ENCODE results near the gene ACSM4. TPM values are rescaled to one million over a fixed set of nuclear protein-coding genes. Genes with fewer than 3 reads are reported as not detected.

Gene ACSM4
- total and polyA plus RNA-seq, 8 donors: not detected

GRCh38 chr12:7304456-7304855 lies 584 bp downstream of the ACSM4 start:
- no peak for FAIRE-seq
- intact Hi-C loops (cut with DNase I): no loop called here
- no peak for DNase-seq
- no peaks in the 10 kb centered on the region for H3K4me1 ChIP-seq
- no peaks in the 10 kb centered on the region for H3K9me3 ChIP-seq
- H3K27me3 ChIP-seq: peaks cover 0 to 2% (median 0%) of the 10 kb centered on the region in 4 donors
- no peak for TF ChIP-seq CTCF (IDR thresholded peaks at IDR 0.05)
- no peak overlapping the region for H3K27ac ChIP-seq
- 40 to 48% methylated on average over 5 of the region's 5 CpGs for WGBS, 2 donors
- H3K4me3 ChIP-seq: no peak overlapping the region
- H3K36me3 ChIP-seq: no peaks in the 10 kb centered on the region
- ATAC-seq: no peak

GRCh38 chr12:7310070-7310469 lies 6.2 kb downstream of the ACSM4 start:
- intact Hi-C loops (cut with DNase I): no loop called here
- DNase-seq: no peak
- no peak for TF ChIP-seq CTCF (IDR thresholded peaks at IDR 0.05)
- WGBS, 2 donors: 87 to 90% methylated on average over 4 of the region's 4 CpGs
- Histone ChIP-seq H3K9me3 (no peaks in the 10 kb centered on the region), H3K27me3 (no peaks in the 10 kb centered on the region), H3K4me3 (no peak overlapping the region), H3K27ac (no peak overlapping the region), H3K36me3 (no peaks in the 10 kb centered on the region), H3K4me1 (no peaks in the 10 kb centered on the region)
- FAIRE-seq: no peak
- no peak for ATAC-seq

DNA sequence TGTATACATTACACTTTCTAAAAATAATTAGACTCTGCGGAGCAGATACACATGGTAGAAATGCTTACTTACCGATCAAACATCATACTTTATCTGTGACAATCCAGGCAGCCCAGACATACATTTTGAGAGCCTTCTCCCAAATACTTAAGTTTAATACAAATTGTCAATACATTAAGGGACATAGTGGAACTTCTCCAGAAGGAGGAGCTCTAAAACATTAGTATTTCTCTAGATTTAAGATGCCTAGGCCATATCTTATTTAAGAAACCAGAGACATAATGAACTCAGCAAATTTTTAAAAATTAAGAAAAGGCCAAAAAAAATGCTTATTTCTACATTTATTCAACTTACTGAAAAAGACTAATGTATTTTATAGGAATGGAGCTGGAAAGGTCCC lies 16.1 kb downstream of the ACSM4 start:
- FAIRE-seq (no peak), ATAC-seq (no peak), DNase-seq (no peak)
- Histone ChIP-seq H3K36me3 (no peaks in the 10 kb centered on the region), H3K27ac (no peak overlapping the region), H3K9me3 (no peaks in the 10 kb centered on the region), H3K27me3 (no peaks in the 10 kb centered on the region), H3K4me3 (no peak overlapping the region), H3K4me1 (no peaks in the 10 kb centered on the region)
- TF ChIP-seq CTCF (IDR thresholded peaks at IDR 0.05): no peak
- 82 to 88% methylated on average over 2 of the region's 2 CpGs for WGBS, 2 donors
- intact Hi-C loops (cut with DNase I): no loop called here

DNA sequence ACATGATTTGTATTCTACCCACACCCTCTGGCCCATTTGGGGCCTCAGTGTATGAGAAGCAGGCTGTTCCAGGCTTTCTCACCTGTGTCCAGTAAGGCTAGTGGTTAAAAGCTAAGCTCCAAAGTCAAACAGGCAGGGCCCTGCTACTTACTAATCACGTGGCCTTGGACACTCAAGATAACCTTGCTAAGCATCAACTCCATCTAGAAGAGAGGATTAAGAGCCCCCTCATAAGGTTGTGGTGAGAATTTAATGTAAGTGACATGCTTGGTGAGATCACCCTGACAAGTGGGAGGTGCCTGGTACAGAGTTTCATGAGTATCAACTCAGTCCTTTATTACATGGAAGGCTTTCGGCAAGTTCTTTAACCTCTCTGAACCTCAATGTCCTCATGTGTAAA lies 17.8 kb downstream of the ACSM4 start:
- FAIRE-seq (no peak), ATAC-seq (no peak), DNase-seq (no peak)
- intact Hi-C loops (cut with DNase I): no loop called here
- 41 to 49% methylated on average over 2 of the region's 2 CpGs for WGBS, 2 donors
- Histone ChIP-seq H3K9me3 (no peaks in the 10 kb centered on the region), H3K4me3 (no peak overlapping the region), H3K27ac (no peak overlapping the region), H3K4me1 (no peaks in the 10 kb centered on the region), H3K36me3 (no peaks in the 10 kb centered on the region), H3K27me3 (no peaks in the 10 kb centered on the region)
- TF ChIP-seq CTCF (IDR thresholded peaks at IDR 0.05): no peak

GRCh38 chr12:7322599-7322998 lies 18.7 kb downstream of the ACSM4 start:
- Histone ChIP-seq H3K4me3 (no peak overlapping the region), H3K27ac (no peak overlapping the region), H3K36me3 (no peaks in the 10 kb centered on the region), H3K9me3 (no peaks in the 10 kb centered on the region), H3K27me3 (no peaks in the 10 kb centered on the region), H3K4me1 (no peaks in the 10 kb centered on the region)
- WGBS, 2 donors: 55 to 81% methylated on average over 5 of the region's 5 CpGs
- no peak for ATAC-seq
- intact Hi-C loops (cut with DNase I): no loop called here
- no peak for DNase-seq
- FAIRE-seq: no peak
- TF ChIP-seq CTCF (IDR thresholded peaks at IDR 0.05): no peak

All from pancreas (tissue), 10 donors.